Liver (tissue), 3 donors: Measurements from ENCODE around the gene GPX4.

Source experiments
- EGR1 ChIP-seq, 2 donors: IDR thresholded peaks; 2 replicates each; pipeline ENCODE4 v1.6.1; 2016 to 2018; ENCODE audit warnings: antibody characterized with exemption in 2 of 2, low read depth in 2 of 2
- GABPA ChIP-seq, 2 donors: IDR thresholded peaks in 1 of 2; conservative IDR thresholded peaks in 1 of 2; 2 replicates each; pipeline ENCODE4 v1.6.1; 2016; ENCODE audit warnings: antibody characterized with exemption in 2 of 2, mild to moderate bottlenecking in 1 of 2, moderate library complexity in 1 of 2
- JUND ChIP-seq, 2 donors: IDR thresholded peaks; 2 replicates each; pipeline ENCODE4 v1.6.1; 2016; ENCODE audit warnings: antibody characterized with exemption in 2 of 2
- TAF1 ChIP-seq: conservative IDR thresholded peaks from 2 replicates; pipeline ENCODE4 v1.6.1; 2016; ENCODE audit warnings: antibody characterized with exemption, mild to moderate bottlenecking
- YY1 ChIP-seq: IDR thresholded peaks from 2 replicates; pipeline ENCODE4 v1.6.1; 2016; ENCODE audit warnings: antibody characterized with exemption, mild to moderate bottlenecking
- TF ChIP-seq, protein P1 (sequence below): fragments of 150-350 bp; IDR thresholded peaks from 2 replicates; pipeline ENCODE4 v1.5.1; 2017; ENCODE audit warnings: improper control_type of control experiment, low read depth, low read length; ENCODE audit not compliant: missing input control
- TF ChIP-seq, protein P2 (sequence below): IDR thresholded peaks from 2 replicates; pipeline ENCODE4 v1.6.1; 2016; ENCODE audit warnings: antibody characterized with exemption
- TF ChIP-seq, protein P3 (sequence below): IDR thresholded peaks from 2 replicates; pipeline ENCODE4 v1.6.1; 2016; ENCODE audit warnings: antibody characterized with exemption, mild to moderate bottlenecking
- donor health status: healthy.
- donor health status: healthy.

DNA sequence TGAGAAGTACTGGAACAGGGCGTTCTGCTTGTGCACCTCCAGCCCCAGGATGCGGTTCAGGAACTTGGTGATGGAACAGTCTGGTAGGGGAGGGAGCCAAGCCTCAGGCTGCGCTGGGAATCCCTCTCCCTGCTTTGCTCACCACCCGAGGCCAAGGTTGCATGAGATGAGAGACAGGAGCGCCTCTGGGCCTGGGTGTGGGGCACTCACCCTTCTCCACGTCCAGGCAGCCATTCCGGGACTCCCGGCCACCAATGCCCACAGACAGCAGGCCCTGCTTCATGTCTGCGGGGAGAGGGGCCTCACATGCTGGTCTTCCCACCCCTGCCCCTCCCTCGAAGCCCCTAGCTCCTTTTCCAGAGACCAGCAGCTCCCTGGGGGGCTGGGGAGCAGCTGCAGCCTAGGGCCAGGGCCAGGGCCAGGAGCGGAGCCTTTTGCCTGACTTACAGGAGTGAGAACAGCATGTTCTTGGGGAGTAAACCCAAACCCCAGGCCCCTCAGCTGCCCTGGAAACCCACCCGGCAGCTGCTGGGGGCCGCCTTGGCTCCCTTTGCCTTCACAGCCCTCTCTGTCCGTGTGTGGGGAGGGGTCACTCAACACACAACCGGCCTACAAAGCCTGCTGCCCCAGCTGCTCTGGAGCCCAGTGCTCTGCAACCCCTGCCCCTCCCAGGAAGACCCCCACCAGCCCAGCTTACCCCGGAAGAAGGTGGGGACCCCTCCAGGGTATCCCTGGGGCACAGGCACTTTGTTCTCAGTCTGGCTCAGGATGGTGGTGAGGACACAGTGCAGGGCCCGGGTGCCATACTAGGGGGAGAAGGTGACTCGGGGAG, 7.2 kb downstream of the GPX4 start:
- TF ChIP-seq, protein P1, sequence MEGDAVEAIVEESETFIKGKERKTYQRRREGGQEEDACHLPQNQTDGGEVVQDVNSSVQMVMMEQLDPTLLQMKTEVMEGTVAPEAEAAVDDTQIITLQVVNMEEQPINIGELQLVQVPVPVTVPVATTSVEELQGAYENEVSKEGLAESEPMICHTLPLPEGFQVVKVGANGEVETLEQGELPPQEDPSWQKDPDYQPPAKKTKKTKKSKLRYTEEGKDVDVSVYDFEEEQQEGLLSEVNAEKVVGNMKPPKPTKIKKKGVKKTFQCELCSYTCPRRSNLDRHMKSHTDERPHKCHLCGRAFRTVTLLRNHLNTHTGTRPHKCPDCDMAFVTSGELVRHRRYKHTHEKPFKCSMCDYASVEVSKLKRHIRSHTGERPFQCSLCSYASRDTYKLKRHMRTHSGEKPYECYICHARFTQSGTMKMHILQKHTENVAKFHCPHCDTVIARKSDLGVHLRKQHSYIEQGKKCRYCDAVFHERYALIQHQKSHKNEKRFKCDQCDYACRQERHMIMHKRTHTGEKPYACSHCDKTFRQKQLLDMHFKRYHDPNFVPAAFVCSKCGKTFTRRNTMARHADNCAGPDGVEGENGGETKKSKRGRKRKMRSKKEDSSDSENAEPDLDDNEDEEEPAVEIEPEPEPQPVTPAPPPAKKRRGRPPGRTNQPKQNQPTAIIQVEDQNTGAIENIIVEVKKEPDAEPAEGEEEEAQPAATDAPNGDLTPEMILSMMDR: no peak
- TF ChIP-seq JUND (IDR thresholded peaks at IDR 0.05): no peak
- TF ChIP-seq, protein P2, sequence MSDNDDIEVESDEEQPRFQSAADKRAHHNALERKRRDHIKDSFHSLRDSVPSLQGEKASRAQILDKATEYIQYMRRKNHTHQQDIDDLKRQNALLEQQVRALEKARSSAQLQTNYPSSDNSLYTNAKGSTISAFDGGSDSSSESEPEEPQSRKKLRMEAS: no peak
- TF ChIP-seq, protein P3, sequence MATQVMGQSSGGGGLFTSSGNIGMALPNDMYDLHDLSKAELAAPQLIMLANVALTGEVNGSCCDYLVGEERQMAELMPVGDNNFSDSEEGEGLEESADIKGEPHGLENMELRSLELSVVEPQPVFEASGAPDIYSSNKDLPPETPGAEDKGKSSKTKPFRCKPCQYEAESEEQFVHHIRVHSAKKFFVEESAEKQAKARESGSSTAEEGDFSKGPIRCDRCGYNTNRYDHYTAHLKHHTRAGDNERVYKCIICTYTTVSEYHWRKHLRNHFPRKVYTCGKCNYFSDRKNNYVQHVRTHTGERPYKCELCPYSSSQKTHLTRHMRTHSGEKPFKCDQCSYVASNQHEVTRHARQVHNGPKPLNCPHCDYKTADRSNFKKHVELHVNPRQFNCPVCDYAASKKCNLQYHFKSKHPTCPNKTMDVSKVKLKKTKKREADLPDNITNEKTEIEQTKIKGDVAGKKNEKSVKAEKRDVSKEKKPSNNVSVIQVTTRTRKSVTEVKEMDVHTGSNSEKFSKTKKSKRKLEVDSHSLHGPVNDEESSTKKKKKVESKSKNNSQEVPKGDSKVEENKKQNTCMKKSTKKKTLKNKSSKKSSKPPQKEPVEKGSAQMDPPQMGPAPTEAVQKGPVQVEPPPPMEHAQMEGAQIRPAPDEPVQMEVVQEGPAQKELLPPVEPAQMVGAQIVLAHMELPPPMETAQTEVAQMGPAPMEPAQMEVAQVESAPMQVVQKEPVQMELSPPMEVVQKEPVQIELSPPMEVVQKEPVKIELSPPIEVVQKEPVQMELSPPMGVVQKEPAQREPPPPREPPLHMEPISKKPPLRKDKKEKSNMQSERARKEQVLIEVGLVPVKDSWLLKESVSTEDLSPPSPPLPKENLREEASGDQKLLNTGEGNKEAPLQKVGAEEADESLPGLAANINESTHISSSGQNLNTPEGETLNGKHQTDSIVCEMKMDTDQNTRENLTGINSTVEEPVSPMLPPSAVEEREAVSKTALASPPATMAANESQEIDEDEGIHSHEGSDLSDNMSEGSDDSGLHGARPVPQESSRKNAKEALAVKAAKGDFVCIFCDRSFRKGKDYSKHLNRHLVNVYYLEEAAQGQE: no peak
- TF ChIP-seq GABPA (IDR thresholded peaks at IDR 0.05 in 1 of 2, conservative IDR thresholded peaks at IDR 0.05 in 1 of 2): no peak
- TF ChIP-seq YY1: no peak
- no peak for TF ChIP-seq EGR1 (IDR thresholded peaks at IDR 0.05; ENCODE audit: low read depth in 2 of 2)
- no peak for TF ChIP-seq TAF1
